SH-SY5Y (cell line): Measurements from ENCODE around the gene GJB5.

Source experiments
- GATA2 ChIP-seq: IDR thresholded peaks from 2 replicates; pipeline ENCODE4 v1.6.1; 2011; ENCODE audit warnings: mild to moderate bottlenecking, low read depth, low read length
- GATA3 ChIP-seq: IDR thresholded peaks from 2 replicates; pipeline ENCODE4 v1.6.1; 2011; ENCODE audit warnings: low read depth, mild to moderate bottlenecking, low read length, moderate library complexity

The GJB5 gene

DNA sequence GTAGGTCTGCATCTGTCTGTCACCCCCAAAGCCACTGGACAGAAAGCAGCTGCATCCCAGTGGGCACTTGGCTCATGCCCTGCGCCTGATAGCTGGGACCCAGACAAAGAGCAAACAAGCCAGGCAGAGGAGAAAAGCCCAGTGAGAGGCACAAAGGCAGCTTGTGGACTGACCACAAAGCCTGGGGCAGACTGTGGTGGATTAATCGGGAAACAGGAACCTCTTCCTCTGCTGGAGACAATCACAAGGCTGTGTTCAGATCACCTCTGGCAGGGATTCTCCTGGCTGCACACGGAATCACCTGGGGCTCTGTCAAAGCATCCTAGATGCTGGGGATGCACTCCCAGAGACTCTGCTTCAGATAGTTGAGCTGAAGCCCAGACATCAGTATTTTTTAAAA is 15.2 kb upstream of the GJB5 start:
- TF ChIP-seq GATA3 (no peak), GATA2 (no peak)

GRCh38 chr1:34740161-34740868 is 14.5 kb upstream of the GJB5 start:
- TF ChIP-seq GATA2 (no peak), GATA3 (no peak)

GRCh38 chr1:34742667-34743270 is 12.1 kb upstream of the GJB5 start:
- no peak for TF ChIP-seq GATA2
- TF ChIP-seq GATA3: no peak

GRCh38 chr1:34743775-34744174 is 11.1 kb upstream of the GJB5 start:
- no peak for TF ChIP-seq GATA2
- TF ChIP-seq GATA3: no peak

GRCh38 chr1:34744851-34745250 is 10.0 kb upstream of the GJB5 start:
- no peak for TF ChIP-seq GATA2
- TF ChIP-seq GATA3: no peak

DNA sequence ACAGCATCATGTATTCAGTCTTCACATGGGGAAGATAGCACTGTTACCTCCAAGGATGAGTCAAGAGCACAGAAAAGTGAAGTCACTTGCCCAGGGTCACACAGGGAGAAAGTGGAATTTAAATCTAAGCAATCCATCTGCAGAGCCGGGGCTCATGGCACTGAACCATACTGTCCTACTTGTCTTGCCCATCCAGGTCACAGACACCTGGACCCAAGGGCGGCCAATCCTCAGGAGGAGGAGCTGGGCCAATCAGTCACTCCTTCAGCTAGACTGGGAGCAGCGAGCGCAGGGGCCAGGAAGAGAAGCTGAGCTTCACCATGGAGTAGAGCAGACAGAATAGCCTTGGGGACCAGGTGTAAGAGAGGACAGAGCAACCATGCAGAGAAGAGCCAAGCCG is 9.2 kb upstream of the GJB5 start:
- no peak for TF ChIP-seq GATA3

- TF ChIP-seq GATA3 (no peak), GATA2 (no peak)
Observed at GRCh38 chr1:34746101-34746500, 8.7 kb upstream of the GJB5 start.

DNA sequence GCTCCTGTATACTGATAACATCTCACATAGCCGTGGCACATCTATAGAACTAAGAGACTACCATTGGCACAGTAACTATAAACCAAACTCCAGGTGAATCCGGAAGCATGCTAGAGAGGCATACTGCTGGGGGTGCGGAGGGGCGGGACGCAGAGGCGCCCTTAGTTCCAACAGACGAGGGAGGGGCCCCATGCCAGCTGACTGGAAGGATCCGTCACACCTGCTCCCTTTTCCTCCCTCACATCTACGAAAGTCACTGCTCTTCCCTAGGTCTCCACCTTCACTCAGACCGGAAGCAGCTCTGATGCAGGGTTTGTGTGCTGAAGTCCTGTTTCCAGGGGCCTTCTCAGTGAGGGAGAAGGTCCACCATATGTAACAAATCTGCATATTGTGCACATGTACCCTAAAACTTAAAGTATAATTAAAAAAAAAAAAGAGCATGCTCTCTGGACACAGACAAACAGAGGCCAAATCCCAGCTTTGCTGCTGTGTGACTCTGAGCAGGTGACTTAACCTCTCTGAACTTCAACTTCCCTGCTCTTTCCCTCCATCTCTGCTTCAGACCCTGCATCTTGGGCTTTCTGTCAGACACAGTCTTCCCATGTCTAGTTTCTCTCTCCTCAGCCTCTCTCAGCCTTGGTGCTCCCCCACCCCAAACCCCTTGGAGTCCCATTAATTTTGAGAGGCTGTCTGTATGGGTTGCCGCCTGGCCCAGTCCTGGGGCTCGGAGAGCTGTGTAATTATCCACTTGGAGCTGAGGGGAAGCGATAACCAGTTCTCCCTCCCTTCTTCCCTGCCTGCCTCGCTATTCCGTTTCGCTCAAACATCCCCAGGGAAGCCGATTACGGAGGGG is 7.8 kb upstream of the GJB5 start:
- TF ChIP-seq GATA3 (no peak), GATA2 (no peak)

- TF ChIP-seq GATA3 (no peak), GATA2 (no peak)
Observed at GRCh38 chr1:34747638-34747941, 7.3 kb upstream of the GJB5 start.

GRCh38 chr1:34749992-34750391 is 4.9 kb upstream of the GJB5 start:
- TF ChIP-seq GATA2 (no peak), GATA3 (no peak)

GRCh38 chr1:34750610-34751009 is 4.2 kb upstream of the GJB5 start:
- TF ChIP-seq GATA3: no peak
- TF ChIP-seq GATA2: no peak

DNA sequence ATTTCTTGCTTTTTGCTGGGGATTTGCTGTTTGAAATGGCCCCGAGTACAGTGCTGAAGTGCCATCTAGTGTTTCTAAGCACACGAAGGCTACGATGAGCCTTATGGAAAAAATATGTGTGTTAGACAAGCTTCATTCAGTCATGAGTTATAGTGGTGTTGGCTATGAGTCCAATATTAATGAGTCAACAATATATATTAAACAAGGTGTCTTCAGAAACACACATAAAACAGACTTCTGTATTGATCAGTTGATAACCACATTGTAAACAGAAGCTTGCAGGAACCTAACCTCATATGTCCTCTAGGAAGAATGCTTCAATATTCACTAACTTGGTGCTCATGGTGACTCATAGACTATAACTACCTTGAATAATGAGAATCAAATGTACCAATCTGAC is 1.7 kb upstream of the GJB5 start:
- TF ChIP-seq GATA3: no peak
- TF ChIP-seq GATA2: no peak

DNA sequence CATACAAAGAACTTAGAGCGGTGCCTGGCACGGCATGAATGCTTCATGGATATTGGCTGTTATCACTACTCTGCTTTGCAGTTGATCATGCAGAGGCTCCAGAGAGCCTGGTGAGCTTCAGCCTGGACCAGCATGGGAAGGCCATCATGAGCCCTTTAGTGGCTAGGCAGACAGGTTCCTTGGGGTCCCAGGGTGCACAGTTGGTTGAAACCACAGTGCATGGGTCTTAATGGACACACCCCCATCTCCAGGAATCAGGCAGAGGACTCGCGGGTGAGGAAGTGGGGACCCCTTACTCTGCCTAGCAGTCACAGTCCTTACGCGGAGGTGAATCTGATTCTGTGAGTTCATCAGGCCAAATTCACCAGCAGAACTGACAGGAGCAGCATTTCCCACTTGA is 1.1 kb downstream of the GJB5 start:
- TF ChIP-seq GATA3: no peak
- no peak for TF ChIP-seq GATA2

GRCh38 chr1:34757386-34757785 is 2.5 kb downstream of the GJB5 start:
- TF ChIP-seq GATA2 (no peak), GATA3 (no peak)

- TF ChIP-seq GATA2 (no peak), GATA3 (no peak)
Observed at GRCh38 chr1:34758751-34759150, 3.9 kb downstream of the GJB5 start.
